H1 (cell line): ENCODE data around the gene OOSP4A. TPM values are rescaled to one million over a fixed set of nuclear protein-coding genes. Genes with fewer than 3 reads are reported as not detected.

ENCODE experiments used
- CTCF ChIA-PET: fragments of 300-600 bp; sonication (Branson Sonifier 250); formaldehyde crosslinking; loops from one replicate; lab custom pipeline; 2021; ENCODE audit not compliant: partially characterized antibody; lab: Charles Lee
- POLR2A ChIA-PET: fragments of 300-600 bp; sonication (Branson Sonifier 250); formaldehyde crosslinking; loops from one replicate; lab custom pipeline; 2021; ENCODE audit warnings: inconsistent platforms; ENCODE audit not compliant: partially characterized antibody; lab: Charles Lee
- DNase-seq, 2 experiments: peaks; one replicate each; pipeline versions ENCODE4 v3.0.0 to v3.0.0-alpha.2; 2010 to 2022; ENCODE audit warnings: low spot score in 2 of 2, low read depth in 1 of 2, mixed read lengths in 1 of 2
- FAIRE-seq: peaks from 2 replicates; lab custom pipeline; 2011; peaks lifted over from hg19 to GRCh38; lab: Jason Lieb, UNC
- H2AFZ ChIP-seq: 2 replicates; pipeline ENCODE4 v1.8.1; 2012; ENCODE audit warnings: low read length, inconsistent platforms
- H2AK5ac ChIP-seq: 2 replicates; pipeline ENCODE4 v1.6.1; 2013; ENCODE audit warnings: low read depth, low read length
- H2BK120ac ChIP-seq: replicated peaks from 2 replicates; pipeline ENCODE3; 2013; ENCODE audit warnings: low read depth, low read length, inconsistent platforms
- H2BK12ac ChIP-seq: 2 replicates; pipeline ENCODE4 v1.6.1; 2013; ENCODE audit warnings: low read depth, low read length
- H2BK15ac ChIP-seq: 2 replicates; pipeline ENCODE4 v1.6.1; 2013; ENCODE audit warnings: low read length
- H2BK20ac ChIP-seq: 2 replicates; pipeline ENCODE4 v1.6.1; 2013; ENCODE audit warnings: low read length
- H2BK5ac ChIP-seq: 2 replicates; pipeline ENCODE4 v1.6.1; 2013; ENCODE audit warnings: low read depth, low read length
- H3K14ac ChIP-seq: 2 replicates; pipeline ENCODE4 v1.6.1; 2013; ENCODE audit warnings: inconsistent platforms; ENCODE audit not compliant: insufficient read length
- H3K18ac ChIP-seq: 2 replicates; pipeline ENCODE4 v1.6.1; 2013; ENCODE audit warnings: low read length; ENCODE audit errors: extremely low read depth
- H3K23ac ChIP-seq: 2 replicates; pipeline ENCODE4 v1.6.1; 2013; ENCODE audit warnings: inconsistent platforms; ENCODE audit not compliant: insufficient read length
- H3K23me2 ChIP-seq: 2 replicates; pipeline ENCODE4 v1.6.1; 2013; ENCODE audit warnings: low read depth, low read length
- H3K27ac ChIP-seq: 2 replicates; pipeline ENCODE4 v1.6.1; 2011; ENCODE audit warnings: low read depth, low read length, inconsistent platforms
- H3K27me3 ChIP-seq, 4 experiments: replicated peaks in 1 of 4; 1 replicate in 1 of 4; 2 replicates in 3 of 4; pipeline versions ENCODE4 v1.6.1 to v1.8.1; 2011 to 2013; ENCODE audit warnings: low read length in 3 of 4, mild to moderate bottlenecking in 3 of 4, inconsistent platforms in 2 of 4, mixed read lengths in 2 of 4, moderate library complexity in 1 of 4; ENCODE audit not compliant: control insufficient read depth in 3 of 4, insufficient read depth in 3 of 4; ENCODE audit errors: extremely low read depth in 1 of 4
- H3K36me3 ChIP-seq, 4 experiments: 2 replicates each; pipeline versions ENCODE4 v1.6.1 to v1.8.1; 2011 to 2013; ENCODE audit warnings: mild to moderate bottlenecking in 4 of 4, low read length in 3 of 4, moderate library complexity in 2 of 4, control low read depth in 1 of 4, inconsistent platforms in 1 of 4; ENCODE audit not compliant: insufficient read depth in 4 of 4, control insufficient read depth in 2 of 4
- H3K4ac ChIP-seq: replicated peaks from 2 replicates; pipeline ENCODE3; 2013; ENCODE audit warnings: low read length, low read depth, mixed read lengths, inconsistent platforms; ENCODE audit not compliant: insufficient read length
- H3K4me1 ChIP-seq, 4 experiments: replicated peaks in 1 of 4; 1 replicate in 1 of 4; 2 replicates in 3 of 4; pipeline versions ENCODE4 v1.6.1 to v1.8.1; 2011 to 2013; ENCODE audit warnings: low read length in 3 of 4, inconsistent platforms in 2 of 4, mixed read lengths in 1 of 4; ENCODE audit not compliant: insufficient read depth in 4 of 4, control insufficient read depth in 3 of 4
- H3K4me2 ChIP-seq, 2 experiments: 2 replicates each; pipeline versions ENCODE4 v1.6.1 to v1.8.1; 2011 to 2013; ENCODE audit warnings: low read depth in 2 of 2, low read length in 2 of 2, control low read depth in 1 of 2, inconsistent platforms in 1 of 2, mild to moderate bottlenecking in 1 of 2; ENCODE audit not compliant: insufficient read depth in 1 of 2
- H3K4me3 ChIP-seq, 4 experiments: fragments of 200-600, 300-600 bp in 1 of 4; sonication (generic), shearing (Covaris generic), sonication (Bioruptor Twin) in 1 of 4; 2 replicates each; pipeline versions ENCODE4 v1.5.1 to v1.8.1; 2011 to 2016; ENCODE audit warnings: low read length in 4 of 4, low read depth in 3 of 4, control low read depth in 2 of 4, inconsistent platforms in 2 of 4, mild to moderate bottlenecking in 2 of 4, mixed read lengths in 1 of 4, moderate library complexity in 1 of 4; ENCODE audit not compliant: insufficient read depth in 2 of 4; ENCODE audit errors: extremely low read depth in 1 of 4
- H3K56ac ChIP-seq: replicated peaks from 2 replicates; pipeline ENCODE3; 2013; ENCODE audit warnings: low read depth, mild to moderate bottlenecking, mixed read lengths, low read length, inconsistent platforms; ENCODE audit not compliant: insufficient read length
- H3K79me1 ChIP-seq: 2 replicates; pipeline ENCODE4 v1.6.1; 2013; ENCODE audit warnings: low read depth, low read length, control low read depth
- H3K79me2 ChIP-seq, 2 experiments: 2 replicates each; pipeline versions ENCODE4 v1.6.1 to v1.8.1; 2012 to 2013; ENCODE audit warnings: low read length in 2 of 2, mild to moderate bottlenecking in 2 of 2, inconsistent platforms in 1 of 2; ENCODE audit not compliant: insufficient read depth in 2 of 2, control insufficient read depth in 1 of 2
- H3K9ac ChIP-seq, 4 experiments: replicated peaks in 1 of 4; 1 replicate in 1 of 4; 2 replicates in 3 of 4; pipeline versions ENCODE4 v1.6.1 to v1.8.1; 2011 to 2013; ENCODE audit warnings: low read depth in 3 of 4, low read length in 3 of 4, control low read depth in 2 of 4, mild to moderate bottlenecking in 2 of 4, moderate library complexity in 2 of 4, inconsistent platforms in 1 of 4; ENCODE audit errors: extremely low read depth in 1 of 4
- H3K9me3 ChIP-seq, 2 experiments: 2 replicates each; pipeline versions ENCODE4 v1.6.1 to v1.8.1; 2012 to 2013; ENCODE audit warnings: mild to moderate bottlenecking in 2 of 2, moderate library complexity in 2 of 2, control low read depth in 1 of 2, inconsistent platforms in 1 of 2, low read depth in 1 of 2, low read length in 1 of 2, mixed read lengths in 1 of 2; ENCODE audit not compliant: insufficient read depth in 2 of 2
- H4K20me1 ChIP-seq, 2 experiments: replicated peaks in 1 of 2; 2 replicates each; pipeline versions ENCODE3 to v1.8.1; 2011 to 2013; ENCODE audit warnings: inconsistent platforms in 2 of 2, low read length in 2 of 2, mild to moderate bottlenecking in 1 of 2; ENCODE audit not compliant: insufficient read depth in 2 of 2, control insufficient read depth in 1 of 2
- H4K5ac ChIP-seq: 2 replicates; pipeline ENCODE4 v1.6.1; 2013; ENCODE audit warnings: low read length, low read depth, mixed read lengths, inconsistent platforms; ENCODE audit not compliant: insufficient read length
- H4K8ac ChIP-seq: 2 replicates; pipeline ENCODE4 v1.8.0; 2013; ENCODE audit warnings: mild to moderate bottlenecking, moderate library complexity, low read length, inconsistent platforms; ENCODE audit not compliant: insufficient read depth; ENCODE audit errors: extremely low read depth
- H4K91ac ChIP-seq: replicated peaks from 2 replicates; pipeline ENCODE3; 2013; ENCODE audit warnings: low read length, mixed read lengths, inconsistent platforms; ENCODE audit not compliant: insufficient read length
- CEBPB ChIP-seq: IDR thresholded peaks from 2 replicates; pipeline ENCODE4 v1.6.1; 2012; ENCODE audit warnings: low read depth, low read length
- KDM1A ChIP-seq: fragments of 200-600, 300-600 bp; sonication (generic); IDR thresholded peaks from 2 replicates; pipeline ENCODE4 v1.7.1; 2016; ENCODE audit warnings: mild to moderate bottlenecking, low read length, borderline replicate concordance
- RXRA ChIP-seq: IDR thresholded peaks from 2 replicates; pipeline ENCODE4 v1.6.1; 2011; ENCODE audit warnings: low read depth, mild to moderate bottlenecking, low read length, moderate library complexity; ENCODE audit not compliant: insufficient read depth
- TBP ChIP-seq: IDR thresholded peaks from 2 replicates; pipeline ENCODE4 v1.6.1; 2011; ENCODE audit warnings: low read depth, low read length, improper control_type of control experiment
- WGBS, 2 experiments: shearing (Covaris generic) in 1 of 2; methylation state at CpG; one replicate each; pipeline versions ENCODE4 v1.1.6 to v1.1.7; 2013 to 2015; ENCODE audit warnings: low lambda C conversion rate in 2 of 2, mixed read lengths in 2 of 2, inconsistent platforms in 1 of 2, low coverage in 1 of 2, missing lambda C conversion rate in 1 of 2; ENCODE audit not compliant: insufficient replicate concordance in 2 of 2, insufficient coverage in 1 of 2, insufficient read length in 1 of 2; ENCODE audit errors: extremely low coverage in 1 of 2, missing lambda C conversion rate in 1 of 2; 5-methylcytosine and 5-hydroxymethylcytosine counted together
- polyA plus RNA-seq, 7 experiments: library from polyadenylated mRNA; depleted of rRNA in 3 of 7; stranded (reverse) in 5 of 7; unstranded in 2 of 7; fragments of >200 nt in 5 of 7; fragments of 200-250 nt in 2 of 7; gene quantifications; 1 replicate in 5 of 7; 2 replicates in 1 of 7; 4 replicates in 1 of 7; pipeline versions ENCODE4 v1.2.1 to v1.2.3, GENCODE V29; 2011 to 2013; ENCODE audit warnings: missing spikeins in 2 of 7, mixed read lengths in 2 of 7
- total RNA-seq: library from RNA; stranded (reverse); fragmentation: NEBNext Ultra II Directional; extraction: Animal tissue kit (Norgen Biotek cat#: 25700); gene quantifications from 2 replicates; pipeline ENCODE4 v1.2.1, GENCODE V29; 2021
- TF ChIP-seq, protein P1 (sequence below): IDR thresholded peaks from 2 replicates; pipeline ENCODE4 v1.6.1; 2011; ENCODE audit warnings: low read depth, mild to moderate bottlenecking, low read length; ENCODE audit not compliant: insufficient read depth

The OOSP4A gene
- total and polyA plus RNA-seq, 2 of the 8 experiments (the other 6 are each of a cell fraction or from before 2014, with no cell fraction given) = not detected

- Histone ChIP-seq H2BK12ac (no peak overlapping the region), H3K9ac (no peak overlapping the region), H2AK5ac (no peak overlapping the region), H3K23ac (no peak overlapping the region), H2BK15ac (no peak overlapping the region), H2BK20ac (no peak overlapping the region), H3K18ac (no peak overlapping the region), H2BK5ac (no peak overlapping the region), H3K79me1 (no peaks in the 10 kb centered on the region), H3K4me1 (no peaks in the 10 kb centered on the region), H3K4me3 (no peak overlapping the region)
- no peak for DNase-seq
- 98% methylated on average over 4 of the region's 4 CpGs; no CpG with 5 or more reads in 1 of the 2 experiments for WGBS, 2 experiments
- ChIA-PET CTCF (interaction anchor here (1.2 kb wide), 1 partner anchor 25 kb away, joined by 3 read pairs; no protein-coding TSS in a partner anchor), POLR2A (no interaction called here)
- TF ChIP-seq RXRA (no peak), KDM1A (no peak), TBP (no peak), CEBPB (no peak)
- TF ChIP-seq, protein P1, sequence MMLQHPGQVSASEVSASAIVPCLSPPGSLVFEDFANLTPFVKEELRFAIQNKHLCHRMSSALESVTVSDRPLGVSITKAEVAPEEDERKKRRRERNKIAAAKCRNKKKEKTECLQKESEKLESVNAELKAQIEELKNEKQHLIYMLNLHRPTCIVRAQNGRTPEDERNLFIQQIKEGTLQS = no peak
- TF ChIP-seq, all 59 proteins: peak for 0
- no peak for FAIRE-seq
- H3K4ac ChIP-seq = no peak overlapping the region
- no peak overlapping the region for H3K4me2 ChIP-seq
- H3K27ac ChIP-seq = no peak overlapping the region
- H3K9me3 ChIP-seq = no peaks in the 10 kb centered on the region
- no peak overlapping the region for H2BK120ac ChIP-seq
- no peak overlapping the region for H4K8ac ChIP-seq
- H3K36me3 ChIP-seq = no peaks in the 10 kb centered on the region
- no peak overlapping the region for H4K91ac ChIP-seq
- H2AFZ ChIP-seq = no peak overlapping the region
- H3K27me3 ChIP-seq = peaks cover 0 to 1% (median 0%) of the 10 kb centered on the region in 4 experiments; a peak in 1 of 7 replicates
- no peaks in the 10 kb centered on the region for H4K20me1 ChIP-seq
- H4K5ac ChIP-seq = no peak overlapping the region
- no peak overlapping the region for H3K14ac ChIP-seq
- no peaks in the 10 kb centered on the region for H3K23me2 ChIP-seq
- no peak overlapping the region for H3K56ac ChIP-seq
- no peaks in the 10 kb centered on the region for H3K79me2 ChIP-seq
Measured at GRCh38 chr11:59981106-59981770, 17.4 kb downstream of the OOSP4A start.
